Breast epithelium (tissue), 4 donors: Measurements from ENCODE around the gene HOOK2. TPM values are rescaled to one million over a fixed set of nuclear protein-coding genes. Genes with fewer than 3 reads are reported as not detected.

ENCODE experiments used
- DNase-seq, 2 donors: peaks; one replicate each; pipeline ENCODE4 v3.0.0-alpha.2; 2019; ENCODE audit warnings: low spot score in 2 of 2
- H3K27ac ChIP-seq, 2 donors: fragments of 200-600 bp; sonication (generic) in 1 of 2; one replicate each; pipeline ENCODE4 v1.5.1; 2016 to 2019; ENCODE audit warnings: mild to moderate bottlenecking in 1 of 2
- H3K27me3 ChIP-seq, 2 donors: fragments of 200-600 bp; sonication (generic) in 1 of 2; one replicate each; pipeline versions ENCODE4 v1.5.1 to v1.6.0; 2017 to 2019; ENCODE audit warnings: control low read depth in 1 of 2, mild to moderate bottlenecking in 1 of 2
- H3K36me3 ChIP-seq: fragments of 200-600 bp; one replicate; pipeline ENCODE4 v1.5.1; 2019
- H3K4me1 ChIP-seq, 2 donors: fragments of 200-600 bp; sonication (generic); one replicate each; pipeline ENCODE4 v1.5.1; 2016 to 2019; ENCODE audit warnings: control low read depth in 1 of 2
- H3K4me3 ChIP-seq, 3 donors: fragments of 200-600 bp; sonication (generic); 1 replicate in 2 of 3; 2 replicates in 1 of 3; pipeline ENCODE4 v1.5.1; 2016 to 2019; ENCODE audit warnings: mild to moderate bottlenecking in 3 of 3, moderate library complexity in 2 of 3
- H3K9me3 ChIP-seq, 2 donors: fragments of 200-600 bp; sonication (generic) in 1 of 2; one replicate each; pipeline ENCODE4 v1.5.1; 2016 to 2019; ENCODE audit warnings: control low read depth in 1 of 2
- CTCF ChIP-seq, 3 donors: fragments of 450-650 bp; IDR thresholded peaks; one replicate each; pipeline ENCODE4 v1.5.1; 2016 to 2017; ENCODE audit warnings: antibody characterized with exemption in 3 of 3, mild to moderate bottlenecking in 3 of 3, moderate library complexity in 3 of 3
- POLR2A ChIP-seq: fragments of 450-650 bp; IDR thresholded peaks from one replicate; pipeline ENCODE4 v1.6.1; 2016; ENCODE audit warnings: antibody characterized with exemption, mild to moderate bottlenecking, moderate library complexity
- POLR2AphosphoS5 ChIP-seq, 3 donors: sonication (generic); formaldehyde crosslinking; IDR thresholded peaks; one replicate each; pipeline ENCODE4 v1.6.1; 2017; ENCODE audit warnings: antibody characterized with exemption in 3 of 3
- intact Hi-C: fragments of 100-400 bp; cut with DNase I; formaldehyde crosslinking; loops from one replicate; pipeline ENCODE4 v1.15.1; 2023; ENCODE audit warnings: low total_unique reads
- total RNA-seq, 3 donors: library from RNA; depleted of rRNA; stranded (reverse); fragments of >200 nt; gene quantifications; one replicate each; pipeline ENCODE4 v1.1.0, GENCODE V29; 2016

The HOOK2 gene
- total RNA-seq, 3 donors from 2014 or later: 45.8 to 101 (median 98.6) TPM

GRCh38 chr19:12787458-12787857 is 12.1 kb upstream of the HOOK2 start:
- Histone ChIP-seq H3K9me3 (no peaks in the 10 kb centered on the region), H3K36me3 (no peaks in the 10 kb centered on the region), H3K27ac (peak overlapping the region; percentile 98 to 100), H3K4me3 (no peak overlapping the region), H3K27me3 (no peaks in the 10 kb centered on the region), H3K4me1 (peaks cover 18 to 44% of the 10 kb centered on the region in 2 donors)
- DNase-seq: no peak
- intact Hi-C loops: no loop called here
- TF ChIP-seq POLR2A (no peak), POLR2AphosphoS5 (IDR thresholded peaks at IDR 0.05) (no peak), CTCF (IDR thresholded peaks at IDR 0.05) (no peak)

- intact Hi-C loops: no loop called here
- Histone ChIP-seq H3K27me3 (no peaks in the 10 kb centered on the region), H3K9me3 (no peaks in the 10 kb centered on the region), H3K36me3 (no peaks in the 10 kb centered on the region), H3K4me1 (peaks cover 18 to 44% of the 10 kb centered on the region in 2 donors), H3K4me3 (no peak overlapping the region), H3K27ac (peak overlapping the region; percentile 98 to 100)
- no peak for TF ChIP-seq CTCF (IDR thresholded peaks at IDR 0.05)
- TF ChIP-seq POLR2A: no peak
- no peak for TF ChIP-seq POLR2AphosphoS5 (IDR thresholded peaks at IDR 0.05)
- DNase-seq: no peak
Observed at GRCh38 chr19:12786952-12787351, 11.6 kb upstream of the HOOK2 start.

- no peaks in the 10 kb centered on the region for H3K27me3 ChIP-seq
- H3K4me3 ChIP-seq: peak overlapping the region in 1 of 3 donors; percentile 39
- DNase-seq: peak; percentile 82 to 87
- TF ChIP-seq POLR2AphosphoS5 (IDR thresholded peaks at IDR 0.05): peak in 1 of 3 donors; percentile 12
- no peak for TF ChIP-seq POLR2A
- no peak for TF ChIP-seq CTCF (IDR thresholded peaks at IDR 0.05)
- no peaks in the 10 kb centered on the region for H3K36me3 ChIP-seq
- H3K9me3 ChIP-seq: no peaks in the 10 kb centered on the region
- peak overlapping the region; percentile 98 to 100 for H3K27ac ChIP-seq
- H3K4me1 ChIP-seq: peaks cover 18 to 44% of the 10 kb centered on the region in 2 donors
- intact Hi-C loops: no loop called here
Observed at GRCh38 chr19:12786141-12786870, 11.0 kb upstream of the HOOK2 start.

- intact Hi-C loops: no loop called here
- TF ChIP-seq POLR2AphosphoS5 (IDR thresholded peaks at IDR 0.05) (no peak), CTCF (IDR thresholded peaks at IDR 0.05) (no peak), POLR2A (no peak)
- no peaks in the 10 kb centered on the region for H3K36me3 ChIP-seq
- DNase-seq: no peak
- no peaks in the 10 kb centered on the region for H3K27me3 ChIP-seq
- peak overlapping the region; percentile 98 to 100 for H3K27ac ChIP-seq
- peaks cover 18 to 44% of the 10 kb centered on the region in 2 donors for H3K4me1 ChIP-seq
- no peaks in the 10 kb centered on the region for H3K9me3 ChIP-seq
- H3K4me3 ChIP-seq: no peak overlapping the region
Observed at GRCh38 chr19:12785431-12786031, 10.2 kb upstream of the HOOK2 start.

GRCh38 chr19:12784871-12785430 is 9.6 kb upstream of the HOOK2 start:
- TF ChIP-seq POLR2AphosphoS5 (IDR thresholded peaks at IDR 0.05) (peak in 1 of 3 donors; percentile 1), POLR2A (no peak), CTCF (IDR thresholded peaks at IDR 0.05) (no peak)
- Histone ChIP-seq H3K27ac (peak overlapping the region; percentile 98 to 100), H3K27me3 (no peaks in the 10 kb centered on the region), H3K36me3 (no peaks in the 10 kb centered on the region), H3K9me3 (no peaks in the 10 kb centered on the region), H3K4me3 (no peak overlapping the region), H3K4me1 (peaks cover 18 to 44% of the 10 kb centered on the region in 2 donors)
- intact Hi-C loops: no loop called here
- no peak for DNase-seq
